HG03571 (cell line): ENCODE data around the gene CYBA.

Experiments
- ATAC-seq: cut with Tn5 transposase; IDR thresholded peaks from one replicate; pipeline ENCODE4 v1.9.1; 2021; ENCODE audit not compliant: unreplicated experiment

The CYBA gene

DNA sequence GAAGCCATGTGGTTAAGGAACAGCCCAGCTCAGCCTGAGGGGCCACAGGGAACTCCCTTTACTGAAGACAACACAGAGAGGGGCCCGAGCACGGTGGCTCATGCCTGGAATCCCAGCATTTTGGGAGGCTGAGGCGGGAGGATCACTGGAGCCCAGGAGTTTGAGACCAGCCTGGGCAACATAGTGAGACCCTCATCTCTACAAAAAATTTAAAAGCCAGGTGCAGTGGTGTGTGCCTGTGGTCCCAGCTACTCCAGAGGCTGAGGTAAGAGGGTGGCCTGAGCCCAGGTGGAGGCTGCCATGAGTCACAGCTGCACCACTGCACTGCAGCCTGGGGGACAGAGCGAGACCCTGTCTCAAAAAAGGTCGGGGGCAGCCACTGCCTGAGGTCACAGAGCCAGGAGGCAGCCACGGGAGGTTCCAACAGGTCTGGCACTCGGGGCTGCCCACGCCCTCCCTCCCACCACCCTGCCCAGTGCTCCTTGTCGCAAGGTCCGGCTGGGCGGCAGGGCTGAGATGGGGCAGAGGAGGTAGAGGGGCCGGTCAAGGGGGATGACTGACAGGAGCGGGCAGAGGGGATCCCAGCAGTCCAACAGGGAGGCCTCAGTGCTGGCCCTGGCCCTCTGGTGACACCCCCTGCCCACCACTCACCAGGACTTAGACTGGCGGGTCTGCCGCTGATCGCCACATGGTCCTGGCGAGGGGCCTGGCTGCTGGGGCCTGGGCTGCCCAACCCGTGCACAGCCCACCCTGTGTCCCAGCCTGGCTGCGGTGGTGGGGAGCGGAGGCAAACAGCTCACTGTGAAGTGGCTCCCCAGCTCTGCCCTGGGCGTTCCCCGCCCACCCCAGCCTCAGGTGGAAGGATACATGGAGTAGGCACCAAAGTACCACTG, 3.4 kb downstream of the CYBA start:
- no peak for ATAC-seq

DNA sequence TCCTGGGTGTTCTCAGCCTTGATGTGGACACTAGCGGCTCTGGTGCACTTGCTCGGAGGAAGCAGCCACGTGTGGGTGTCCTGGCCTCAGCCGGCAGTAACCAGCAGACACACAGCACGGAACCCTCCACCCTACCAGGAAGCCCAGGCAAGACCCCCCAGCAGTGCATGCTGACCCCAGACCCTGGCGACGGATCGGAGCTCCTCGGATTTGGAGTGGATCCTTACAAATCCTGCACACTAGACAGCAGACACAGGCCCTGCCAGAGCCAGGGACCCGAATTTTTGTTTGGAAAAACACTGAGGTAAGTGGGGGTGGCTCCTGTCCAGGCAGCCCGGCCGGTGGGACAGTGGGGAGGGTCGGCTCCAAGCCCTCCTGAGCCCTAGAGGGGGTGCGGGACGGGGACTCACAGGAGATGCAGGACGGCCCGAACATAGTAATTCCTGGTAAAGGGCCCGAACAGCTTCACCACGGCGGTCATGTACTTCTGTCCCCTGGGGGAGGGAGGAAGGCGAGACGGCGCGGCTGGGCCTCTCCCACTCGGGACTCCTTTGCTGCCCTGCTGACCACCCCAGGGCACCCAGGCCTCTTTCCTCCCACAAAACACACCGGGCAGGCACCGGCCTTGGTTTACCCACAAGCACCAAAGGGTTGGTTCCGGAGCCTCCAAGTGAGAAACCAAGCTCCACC, 4.4 kb downstream of the CYBA start:
- ATAC-seq = no peak

DNA sequence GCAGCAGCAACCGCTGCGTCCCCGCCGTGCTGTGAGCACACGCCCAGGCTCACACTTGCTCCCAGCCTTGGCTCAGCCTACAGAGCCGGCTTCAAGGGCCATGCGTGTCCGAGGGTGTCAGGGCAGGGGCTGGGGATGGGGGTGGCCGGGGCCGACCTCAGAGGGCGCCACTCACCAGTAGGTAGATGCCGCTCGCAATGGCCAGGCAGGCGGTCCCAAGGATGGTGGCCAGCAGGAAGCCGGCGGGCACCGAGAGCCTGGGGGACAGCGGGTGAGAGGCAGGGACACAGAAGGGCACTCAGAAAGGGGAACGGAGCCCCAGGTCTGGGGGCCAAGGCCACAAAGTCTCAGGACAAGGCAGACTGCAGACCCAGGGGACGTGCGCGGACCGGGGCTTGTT, 4.9 kb downstream of the CYBA start:
- no peak for ATAC-seq

DNA sequence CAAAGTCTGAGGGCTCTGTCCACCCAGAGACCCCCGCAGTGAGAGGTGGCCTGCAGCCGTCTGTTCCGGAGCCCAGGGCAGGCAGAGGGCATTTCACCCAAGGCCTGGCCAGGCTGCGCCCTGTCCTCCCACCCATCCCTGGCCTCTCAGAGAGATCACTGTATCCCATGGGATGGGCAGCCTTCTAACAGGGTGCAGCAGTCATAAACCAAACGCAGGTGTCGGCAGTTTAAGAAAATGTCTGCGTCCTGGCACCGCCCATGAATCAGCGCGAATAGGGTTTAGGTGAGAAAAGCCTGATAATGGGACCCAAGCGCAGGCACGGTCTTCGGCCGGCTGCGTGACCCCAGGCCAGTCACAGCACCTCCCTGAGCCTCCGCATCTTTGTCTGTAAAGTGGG, 5.4 kb downstream of the CYBA start:
- no peak for ATAC-seq

DNA sequence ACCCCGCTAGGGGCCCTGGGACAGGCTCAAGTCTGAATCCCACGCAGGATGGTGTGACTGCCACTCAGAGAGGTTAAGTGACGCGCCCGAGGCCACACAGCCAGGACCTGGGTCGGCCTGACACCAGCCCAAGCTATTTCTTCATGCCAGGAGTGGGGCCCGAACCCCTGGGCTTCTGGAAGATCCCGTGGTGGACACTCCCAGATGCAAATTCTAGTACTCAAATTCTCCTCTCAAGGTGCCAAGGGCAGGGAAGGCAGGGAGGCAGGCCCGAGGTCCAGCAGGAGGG, 7.3 kb downstream of the CYBA start:
- ATAC-seq = no peak

DNA sequence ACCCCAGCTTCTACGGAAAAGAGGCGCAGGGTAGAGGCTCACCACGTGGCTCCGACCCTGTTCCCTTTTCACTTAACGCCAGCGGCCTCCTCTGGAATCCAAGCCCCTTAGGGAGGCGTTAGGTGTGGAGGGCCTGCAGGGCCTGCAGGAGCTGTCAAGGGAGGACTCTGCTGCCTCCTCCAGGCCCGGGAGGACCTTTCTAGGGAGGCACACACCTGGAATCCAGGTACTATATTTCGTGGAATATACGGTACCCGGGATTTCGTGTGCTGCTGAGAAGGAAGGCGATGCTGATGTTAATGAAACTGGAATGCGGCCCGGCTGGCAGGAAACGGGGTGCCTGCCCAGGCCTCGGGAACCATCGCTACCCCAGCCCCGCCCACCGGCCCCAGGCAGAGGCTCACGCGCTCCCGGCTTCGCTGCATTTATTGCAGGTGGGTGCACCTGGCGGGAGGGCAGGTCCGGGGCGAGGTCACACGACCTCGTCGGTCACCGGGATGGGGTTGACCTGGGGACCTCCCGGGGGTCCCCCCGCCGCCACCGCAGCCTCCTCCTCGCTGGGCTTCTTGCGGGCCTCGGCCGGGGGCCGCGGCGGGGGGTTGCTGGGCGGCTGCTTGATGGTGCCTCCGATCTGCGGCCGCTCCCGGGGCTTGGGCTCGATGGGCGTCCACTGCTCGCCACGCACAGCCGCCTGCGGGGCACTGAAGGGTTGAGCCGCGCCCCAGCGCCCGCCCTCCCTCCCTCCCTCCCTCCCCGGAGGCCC, 7.8 kb downstream of the CYBA start:
- no peak for ATAC-seq

DNA sequence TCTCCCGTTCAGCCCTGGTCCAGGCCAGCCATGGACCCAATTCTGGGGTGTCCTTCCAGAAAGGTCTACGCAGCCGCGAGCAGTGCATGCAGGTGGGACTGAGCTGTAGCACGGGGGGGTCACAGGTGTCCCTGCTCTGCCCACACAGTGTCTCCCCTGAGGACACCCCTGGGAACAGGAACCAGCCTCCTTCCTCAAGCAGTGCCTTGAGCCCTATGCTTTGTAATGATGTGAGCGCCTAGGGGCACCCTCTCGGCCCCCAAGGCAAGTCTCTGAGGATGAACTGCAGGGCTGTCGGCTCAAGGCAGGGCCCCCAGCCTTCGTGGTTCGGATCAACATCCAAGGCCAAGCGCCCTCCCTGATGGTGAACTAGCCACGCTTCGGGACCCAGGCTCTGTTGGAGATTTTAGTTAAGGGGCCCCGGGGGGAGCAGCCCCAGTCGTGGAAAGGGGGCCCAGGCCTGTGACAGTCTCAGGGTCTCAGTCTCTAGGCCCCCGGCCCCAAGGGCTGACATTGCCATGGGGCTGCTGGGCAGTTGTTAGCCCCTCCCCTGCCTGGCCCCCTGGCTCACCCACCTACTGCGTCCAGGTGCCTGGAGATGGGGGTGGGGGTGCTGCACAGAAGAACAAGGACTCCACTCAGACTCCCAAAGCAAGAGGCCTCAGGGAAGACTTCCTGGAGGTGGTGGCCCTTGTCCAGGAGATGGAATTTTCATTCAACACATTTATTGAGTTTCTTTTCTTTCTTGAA, 10.2 kb downstream of the CYBA start:
- ATAC-seq = no peak

DNA sequence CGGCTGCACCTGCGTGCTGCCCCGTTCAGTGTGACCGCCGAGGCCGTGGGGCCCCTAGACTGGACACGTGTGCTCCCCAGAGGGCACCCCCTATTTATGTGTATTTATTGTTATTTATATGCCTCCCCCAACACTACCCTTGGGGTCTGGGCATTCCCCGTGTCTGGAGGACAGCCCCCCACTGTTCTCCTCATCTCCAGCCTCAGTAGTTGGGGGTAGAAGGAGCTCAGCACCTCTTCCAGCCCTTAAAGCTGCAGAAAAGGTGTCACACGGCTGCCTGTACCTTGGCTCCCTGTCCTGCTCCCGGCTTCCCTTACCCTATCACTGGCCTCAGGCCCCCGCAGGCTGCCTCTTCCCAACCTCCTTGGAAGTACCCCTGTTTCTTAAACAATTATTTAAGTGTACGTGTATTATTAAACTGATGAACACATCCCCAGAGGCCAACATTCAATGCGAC, 10.8 kb downstream of the CYBA start:
- ATAC-seq = no peak

DNA sequence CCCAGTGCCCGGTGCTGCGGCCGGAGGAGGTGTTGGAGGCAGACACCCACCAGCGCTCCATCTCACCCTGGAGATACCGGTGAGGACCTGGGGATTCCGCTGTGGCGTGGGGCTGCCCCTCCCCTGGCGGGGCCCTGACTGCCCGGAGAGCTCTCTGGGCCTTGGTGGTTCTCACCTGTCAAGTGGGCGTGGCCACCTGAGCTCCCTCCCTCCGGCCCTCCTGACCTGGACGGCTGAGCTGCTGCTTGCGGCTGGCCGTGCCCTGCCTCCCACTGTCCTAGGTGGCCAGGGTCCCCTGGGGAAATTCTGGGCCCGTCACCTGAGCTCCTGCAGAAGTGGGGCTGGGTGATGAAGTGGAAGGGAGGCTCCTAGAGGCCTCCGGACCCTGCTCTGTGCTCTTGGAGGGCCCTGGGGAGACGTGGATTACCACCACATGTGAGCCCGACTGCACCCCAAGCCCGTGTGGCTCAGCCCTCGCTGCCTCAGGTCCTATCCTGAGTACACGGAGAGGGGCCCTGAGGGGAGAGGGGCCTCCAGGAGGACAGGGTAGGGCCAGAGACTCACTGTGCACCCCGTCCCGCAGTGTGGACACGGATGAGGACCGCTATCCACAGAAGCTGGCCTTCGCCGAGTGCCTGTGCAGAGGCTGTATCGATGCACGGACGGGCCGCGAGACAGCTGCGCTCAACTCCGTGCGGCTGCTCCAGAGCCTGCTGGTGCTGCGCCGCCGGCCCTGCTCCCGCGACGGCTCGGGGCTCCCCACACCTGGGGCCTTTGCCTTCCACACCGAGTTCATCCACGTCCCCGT, 11.4 kb downstream of the CYBA start:
- no peak for ATAC-seq

DNA sequence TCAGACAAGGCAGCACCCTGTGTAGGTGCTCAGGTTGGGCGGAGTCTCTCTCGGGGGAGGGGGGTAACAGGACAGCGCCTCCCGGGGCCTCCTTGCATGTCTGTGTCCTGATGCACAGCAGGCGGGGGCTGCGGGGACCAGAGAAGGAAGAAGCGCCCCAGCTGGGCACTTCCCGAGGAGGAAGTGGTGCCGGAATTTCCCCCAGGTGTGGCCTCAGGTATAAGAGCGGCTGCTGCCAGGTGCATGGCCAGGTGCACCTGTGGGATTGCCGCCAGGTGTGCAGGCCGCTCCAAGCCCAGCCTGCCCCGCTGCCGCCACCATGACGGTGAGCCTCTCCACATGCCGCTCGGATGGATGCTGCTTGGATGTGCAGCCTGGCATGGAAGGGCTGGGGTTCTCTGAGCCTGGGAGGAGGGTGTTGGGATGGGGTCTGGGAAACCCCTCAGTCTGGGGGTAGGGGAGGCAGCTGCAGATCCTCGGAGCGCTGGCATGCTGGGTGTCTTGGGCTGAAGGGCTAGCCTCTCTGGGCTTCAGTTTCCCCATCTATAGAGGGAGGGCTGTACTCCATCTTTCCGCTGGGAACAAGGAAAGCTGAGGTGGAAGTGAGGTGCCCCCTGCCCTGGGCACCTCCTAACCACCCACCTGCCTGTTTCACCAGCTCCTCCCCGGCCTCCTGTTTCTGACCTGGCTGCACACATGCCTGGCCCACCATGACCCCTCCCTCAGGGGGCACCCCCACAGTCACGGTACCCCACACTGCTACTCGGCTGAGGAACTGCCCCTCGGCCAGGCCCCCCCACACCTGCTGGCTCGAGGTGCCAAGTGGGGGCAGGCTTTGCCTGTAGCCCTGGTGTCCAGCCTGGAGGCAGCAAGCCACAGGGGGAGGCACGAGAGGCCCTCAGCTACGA, 12.3 kb downstream of the CYBA start, which contains the start of gene IL17C:
IL17C (plus strand) TSS at position 250 of the 908 bp plus-strand sequence; CDS start at position 320, 70 bp downstream.
- ATAC-seq = no peak

DNA sequence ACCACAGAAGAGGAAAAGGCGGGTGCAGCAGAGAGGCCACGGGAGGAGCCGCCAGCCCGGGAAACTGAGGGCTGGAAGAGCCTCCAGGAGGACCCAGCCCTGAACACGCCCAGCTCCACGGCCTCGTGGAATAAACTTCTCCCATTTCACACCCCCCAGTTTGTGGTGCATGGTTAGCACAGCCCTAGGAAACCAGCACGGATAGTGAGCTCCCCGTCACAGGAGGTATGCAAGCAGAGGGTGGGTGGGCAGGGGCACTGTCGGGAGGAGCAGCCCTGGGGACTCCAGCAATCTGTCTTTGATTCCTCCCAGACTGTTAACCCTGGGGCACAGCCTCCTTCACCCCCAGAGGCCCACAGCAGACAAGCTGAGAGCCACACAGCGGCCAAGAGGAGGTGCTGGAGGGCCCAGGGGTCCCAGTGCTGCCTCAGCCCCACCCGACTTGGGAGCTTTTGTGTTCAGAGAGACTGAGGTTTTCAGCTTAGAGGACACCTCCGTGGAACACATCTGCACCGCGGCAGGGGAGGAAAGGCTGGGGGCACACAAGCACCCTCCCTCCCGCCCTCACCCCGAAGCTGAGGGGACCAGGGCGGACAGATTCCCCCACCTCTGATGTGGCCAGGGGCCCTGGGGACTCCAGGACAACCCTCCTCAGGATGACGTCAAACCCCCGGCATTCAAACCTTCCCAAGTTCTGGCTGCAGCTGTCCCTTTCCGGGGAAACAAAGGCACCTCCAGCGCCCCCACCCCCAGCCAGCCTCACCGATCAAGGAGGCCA, 14.2 kb downstream of the CYBA start:
- no peak for ATAC-seq

DNA sequence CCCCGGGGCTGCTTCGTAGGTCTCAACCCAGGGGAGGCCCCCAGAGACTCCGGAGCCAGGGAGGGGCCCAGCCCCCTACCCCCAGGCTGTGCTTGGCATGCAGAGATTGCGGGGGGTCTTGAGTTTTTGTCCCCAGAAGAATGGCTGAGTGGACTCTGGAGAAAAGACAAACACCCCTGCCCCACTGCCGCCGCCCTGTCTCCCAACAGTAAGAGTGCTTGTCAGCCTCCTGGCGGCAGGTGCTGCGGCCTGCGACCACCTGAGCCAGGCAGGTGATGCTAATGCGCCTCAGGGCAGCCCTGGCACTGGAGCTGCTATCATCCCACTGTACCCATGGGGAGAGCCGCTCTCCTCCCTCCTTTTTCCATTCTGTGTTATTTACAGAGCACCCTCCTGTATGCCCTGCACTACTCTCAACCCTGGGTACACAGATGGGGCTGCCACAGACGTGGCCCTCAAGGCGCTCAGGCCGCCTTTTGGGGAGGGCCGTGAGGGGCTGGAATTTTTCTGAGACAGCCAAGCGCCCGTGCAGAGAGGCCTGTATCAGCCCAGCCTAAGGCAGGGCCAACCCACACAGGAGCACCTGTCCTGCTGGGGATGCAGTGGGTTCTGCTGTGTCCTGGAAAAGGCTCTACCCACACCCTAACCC, 15.1 kb downstream of the CYBA start:
- ATAC-seq = no peak

DNA sequence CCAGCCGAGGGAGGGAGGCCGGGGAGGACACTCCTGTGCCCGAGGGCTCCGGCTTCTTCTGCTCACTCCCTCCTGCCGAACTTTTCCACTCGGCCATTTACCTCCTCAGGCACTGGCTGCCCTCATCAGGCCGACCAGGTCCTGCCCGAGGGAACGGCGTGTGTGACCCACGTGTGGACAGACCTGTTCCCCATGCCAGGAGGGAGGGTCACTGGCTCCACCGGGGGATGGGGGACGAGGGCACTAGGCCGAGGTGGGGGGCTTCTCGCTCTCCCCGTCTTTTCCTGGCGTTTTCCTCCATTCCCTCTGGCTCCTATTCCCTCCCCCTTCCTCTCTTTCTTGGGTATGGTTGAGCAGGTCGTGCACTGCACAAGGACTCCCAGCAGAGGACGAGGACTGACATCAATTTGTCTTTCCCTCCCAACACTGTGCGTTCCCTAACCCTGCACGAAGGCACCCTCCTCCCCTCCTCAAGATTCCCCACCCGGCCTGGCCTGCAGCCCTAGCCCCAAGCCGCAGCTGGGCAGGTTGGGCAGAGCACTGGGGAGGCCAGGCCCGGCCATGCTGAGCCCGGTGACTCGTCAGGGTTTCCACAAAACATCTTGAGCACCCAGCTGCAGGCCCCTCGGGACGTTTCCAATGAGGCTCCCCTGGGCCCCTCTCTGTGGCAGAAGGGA, 15.7 kb downstream of the CYBA start:
- ATAC-seq = no peak

DNA sequence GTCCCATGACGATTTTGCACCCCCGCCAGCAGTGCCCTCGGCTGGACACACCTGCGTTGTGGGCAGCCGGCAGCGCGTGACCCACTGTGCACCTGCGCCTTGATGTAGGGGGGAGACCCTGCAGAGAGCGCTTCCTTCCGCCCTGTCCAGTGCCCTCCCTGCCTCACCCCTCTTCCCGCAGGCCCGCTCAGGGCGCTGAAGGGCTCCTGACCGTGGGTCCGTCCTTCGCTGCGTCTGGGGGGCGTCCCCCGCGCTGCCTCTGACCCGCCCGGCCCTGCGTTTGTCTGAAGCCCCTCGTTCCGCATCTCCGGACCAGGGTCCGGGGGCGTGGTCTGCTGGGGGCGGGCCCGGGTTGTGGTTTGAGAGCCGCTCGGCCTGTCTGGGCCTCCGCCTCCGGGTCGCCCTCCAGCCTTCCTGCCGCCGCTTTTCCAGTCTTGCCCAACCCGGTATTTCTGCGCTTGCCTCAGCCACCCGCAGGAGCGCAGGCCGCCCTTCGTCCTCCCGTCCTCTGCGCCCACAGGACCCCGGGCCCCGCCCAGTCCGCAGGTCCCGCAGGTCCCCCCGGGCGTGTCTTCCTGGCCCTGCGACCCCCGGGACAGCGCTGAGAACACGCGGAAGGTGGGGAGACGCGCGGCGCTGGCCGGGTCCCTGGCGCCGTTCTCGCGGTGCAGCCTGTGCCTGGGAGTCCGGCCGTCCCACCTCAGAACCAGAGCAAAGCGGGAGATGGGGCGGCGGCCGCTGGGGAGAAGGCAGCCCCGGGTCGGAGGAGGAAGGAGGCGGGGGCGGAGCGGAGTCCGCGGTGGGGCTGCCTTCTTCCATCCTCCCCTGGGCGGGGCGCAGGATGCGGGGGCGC, 16.5 kb downstream of the CYBA start:
- no peak for ATAC-seq

DNA sequence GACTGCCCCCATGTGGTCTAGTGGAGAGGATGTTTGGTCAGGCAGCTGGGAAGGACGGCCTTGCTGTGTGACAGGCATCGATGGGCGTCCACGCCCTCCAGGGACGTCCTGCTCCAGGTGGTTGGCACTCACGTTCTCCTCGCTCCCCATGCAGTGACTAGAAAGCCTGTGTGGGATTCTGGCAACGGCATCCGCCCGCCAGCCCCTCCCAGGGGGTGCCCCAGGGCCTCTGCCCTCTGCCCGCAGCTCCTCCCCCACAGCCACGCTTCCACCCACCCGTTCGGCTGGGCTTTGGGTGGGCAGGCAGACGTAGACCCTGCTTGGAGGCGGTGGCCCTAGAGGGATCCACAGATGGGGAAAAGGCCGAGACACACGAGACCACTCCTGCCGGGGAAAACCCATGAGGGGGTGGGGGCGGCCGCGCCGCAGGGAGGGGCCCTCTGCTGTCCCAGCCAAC, 17.1 kb downstream of the CYBA start:
- no peak for ATAC-seq

DNA sequence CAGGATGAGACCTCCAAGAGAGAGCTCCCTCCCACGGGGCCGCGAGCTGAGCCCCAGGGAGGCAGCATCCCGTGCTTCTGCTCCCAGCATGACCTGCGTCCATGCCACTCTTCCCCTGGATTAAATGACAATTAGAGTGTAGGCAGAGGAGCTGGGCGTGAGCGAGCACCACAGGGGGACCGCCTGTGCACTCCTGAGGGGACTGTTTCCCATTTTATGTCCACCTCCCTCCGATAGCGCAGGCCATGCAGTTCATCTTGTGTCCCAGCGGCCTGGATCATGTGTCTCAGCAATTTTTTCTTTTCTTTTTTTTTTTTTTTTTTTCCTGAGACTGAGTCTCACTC, 18.3 kb downstream of the CYBA start:
- ATAC-seq = no peak
